Measurements from ENCODE around the gene ZFYVE28. TPM values are rescaled to one million over a fixed set of nuclear protein-coding genes. Genes with fewer than 3 reads are reported as not detected.

The ZFYVE28 gene
- total RNA-seq, 1 experiment from 2014 or later = 12.9 TPM

DNA sequence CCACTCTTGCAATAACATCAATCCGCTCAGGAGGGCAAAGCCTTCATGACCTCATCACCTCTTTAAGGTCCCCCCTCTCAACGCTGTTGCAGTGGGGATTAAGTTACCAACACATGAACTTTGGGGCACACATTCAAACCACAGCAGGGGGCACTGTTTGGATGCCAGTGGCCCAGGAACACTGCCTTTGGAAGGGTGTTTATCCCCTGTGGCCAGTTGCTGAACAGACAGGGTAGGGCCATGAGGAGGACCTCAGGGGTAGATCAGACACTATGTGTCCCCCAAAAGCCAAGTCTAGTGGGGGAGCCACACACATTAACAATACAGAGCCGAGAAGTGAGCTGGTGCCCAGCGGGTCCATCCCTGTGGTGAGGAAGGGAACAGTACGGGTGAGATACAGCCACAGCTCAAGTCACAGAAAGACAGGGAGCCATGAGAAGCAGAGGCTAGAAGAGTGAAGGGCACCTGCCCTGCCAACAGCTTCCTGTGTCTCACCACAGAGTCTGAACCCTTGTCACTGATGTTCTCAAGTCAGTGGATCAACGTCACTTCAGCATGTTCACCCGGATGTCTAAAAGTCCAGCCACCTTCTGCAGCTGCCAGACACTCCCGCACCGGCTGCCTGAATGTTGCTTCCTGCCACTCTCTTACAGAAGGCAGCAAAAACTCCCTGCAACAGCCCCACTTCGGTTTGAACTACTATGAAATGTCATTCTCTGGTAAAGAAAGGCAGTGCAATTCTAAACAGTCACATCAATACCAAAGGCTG is 136.7 kb downstream of the ZFYVE28 start:
- no peak overlapping the region for H3K4me2 ChIP-seq
- H4K20me1 ChIP-seq (ENCODE audit: insufficient read depth) = no peaks in the 10 kb centered on the region
- no peak overlapping the region for H2AFZ ChIP-seq
- no peak overlapping the region for H3K4me3 ChIP-seq
- H3K36me3 ChIP-seq (ENCODE audit: low read depth) = no peaks in the 10 kb centered on the region
- H3K27me3 ChIP-seq (ENCODE audit: insufficient read depth, low read depth) = peaks cover 31% of the 10 kb centered on the region
- no peak overlapping the region for H3K27ac ChIP-seq
- H3K4me1 ChIP-seq (replicated peaks; ENCODE audit: insufficient read depth) = no peaks in the 10 kb centered on the region
- no peaks in the 10 kb centered on the region for H3K9me3 ChIP-seq (ENCODE audit: insufficient read depth, low read depth)
- no peak for DNase-seq
- no peaks in the 10 kb centered on the region; the same call in 1 of the 2 replicates for H3F3A ChIP-seq (ENCODE audit: insufficient read depth, low read depth)
- H3K9me2 ChIP-seq (ENCODE audit: insufficient read depth) = no peaks in the 10 kb centered on the region
- H3K79me2 ChIP-seq (ENCODE audit: low read depth) = no peaks in the 10 kb centered on the region
- intact Hi-C loops (cut with micrococcal nuclease; ENCODE audit: unreplicated experiment) = no loop called here
- CTCF ChIA-PET = interaction anchor here (0.5 kb wide), 1 partner anchor 1037 kb away, joined by 4 read pairs; no protein-coding TSS in a partner anchor
- TF ChIP-seq, protein P1, sequence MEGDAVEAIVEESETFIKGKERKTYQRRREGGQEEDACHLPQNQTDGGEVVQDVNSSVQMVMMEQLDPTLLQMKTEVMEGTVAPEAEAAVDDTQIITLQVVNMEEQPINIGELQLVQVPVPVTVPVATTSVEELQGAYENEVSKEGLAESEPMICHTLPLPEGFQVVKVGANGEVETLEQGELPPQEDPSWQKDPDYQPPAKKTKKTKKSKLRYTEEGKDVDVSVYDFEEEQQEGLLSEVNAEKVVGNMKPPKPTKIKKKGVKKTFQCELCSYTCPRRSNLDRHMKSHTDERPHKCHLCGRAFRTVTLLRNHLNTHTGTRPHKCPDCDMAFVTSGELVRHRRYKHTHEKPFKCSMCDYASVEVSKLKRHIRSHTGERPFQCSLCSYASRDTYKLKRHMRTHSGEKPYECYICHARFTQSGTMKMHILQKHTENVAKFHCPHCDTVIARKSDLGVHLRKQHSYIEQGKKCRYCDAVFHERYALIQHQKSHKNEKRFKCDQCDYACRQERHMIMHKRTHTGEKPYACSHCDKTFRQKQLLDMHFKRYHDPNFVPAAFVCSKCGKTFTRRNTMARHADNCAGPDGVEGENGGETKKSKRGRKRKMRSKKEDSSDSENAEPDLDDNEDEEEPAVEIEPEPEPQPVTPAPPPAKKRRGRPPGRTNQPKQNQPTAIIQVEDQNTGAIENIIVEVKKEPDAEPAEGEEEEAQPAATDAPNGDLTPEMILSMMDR (conservative IDR thresholded peaks at IDR 0.05) = no peak
- TF ChIP-seq EZH2 (IDR thresholded peaks at IDR 0.05; ENCODE audit: low read depth) = no peak
- POLR2A ChIA-PET (ENCODE audit: unreplicated experiment) = no interaction called here
- no TSS peak for BruUV-seq (replicated peaks)

- Histone ChIP-seq H2AFZ (no peak overlapping the region), H3K27ac (no peak overlapping the region), H3K79me2 (ENCODE audit: low read depth) (no peaks in the 10 kb centered on the region), H3K4me3 (no peak overlapping the region), H4K20me1 (ENCODE audit: insufficient read depth) (no peaks in the 10 kb centered on the region), H3K4me1 (replicated peaks; ENCODE audit: insufficient read depth) (no peaks in the 10 kb centered on the region), H3K4me2 (no peak overlapping the region), H3K9me2 (ENCODE audit: insufficient read depth) (no peaks in the 10 kb centered on the region), H3K9me3 (ENCODE audit: insufficient read depth, low read depth) (no peaks in the 10 kb centered on the region), H3K27me3 (ENCODE audit: insufficient read depth, low read depth) (peaks cover 24% of the 10 kb centered on the region), H3K36me3 (ENCODE audit: low read depth) (no peaks in the 10 kb centered on the region), H3F3A (ENCODE audit: insufficient read depth, low read depth) (no peaks in the 10 kb centered on the region)
- DNase-seq = no peak
- intact Hi-C loops (cut with micrococcal nuclease; ENCODE audit: unreplicated experiment) = loop anchor here (1.0 kb wide), 1 partner anchor 161 kb away; no protein-coding TSS in a partner anchor
- BruUV-seq (replicated peaks) = no TSS peak
- CTCF ChIA-PET = no interaction called here
- POLR2A ChIA-PET (ENCODE audit: unreplicated experiment) = no interaction called here
- TF ChIP-seq, protein P1 (conservative IDR thresholded peaks at IDR 0.05) = no peak; the same call in 1 of the 2 replicates
- TF ChIP-seq EZH2 (IDR thresholded peaks at IDR 0.05; ENCODE audit: low read depth) = no peak
Observed at GRCh38 chr4:2280531-2281300, 137.7 kb downstream of the ZFYVE28 start.

GRCh38 chr4:2277956-2278355 is 140.5 kb downstream of the ZFYVE28 start:
- no peak for DNase-seq
- no peaks in the 10 kb centered on the region for H3K79me2 ChIP-seq (ENCODE audit: low read depth)
- POLR2A ChIA-PET (ENCODE audit: unreplicated experiment) = no interaction called here
- H3K4me3 ChIP-seq = no peak overlapping the region
- H3F3A ChIP-seq (ENCODE audit: insufficient read depth, low read depth) = no peaks in the 10 kb centered on the region
- CTCF ChIA-PET = no interaction called here
- no peaks in the 10 kb centered on the region for H3K9me2 ChIP-seq (ENCODE audit: insufficient read depth)
- no peak overlapping the region for H3K27ac ChIP-seq
- no peak overlapping the region for H3K4me2 ChIP-seq
- no peaks in the 10 kb centered on the region for H3K4me1 ChIP-seq (replicated peaks; ENCODE audit: insufficient read depth)
- intact Hi-C loops (cut with micrococcal nuclease; ENCODE audit: unreplicated experiment) = no loop called here
- peaks cover 22% of the 10 kb centered on the region for H3K27me3 ChIP-seq (ENCODE audit: insufficient read depth, low read depth)
- H3K9me3 ChIP-seq (ENCODE audit: insufficient read depth, low read depth) = no peaks in the 10 kb centered on the region
- TF ChIP-seq, protein P1 (conservative IDR thresholded peaks at IDR 0.05) = no peak
- no peaks in the 10 kb centered on the region for H4K20me1 ChIP-seq (ENCODE audit: insufficient read depth)
- no TSS peak for BruUV-seq (replicated peaks)
- H3K36me3 ChIP-seq (ENCODE audit: low read depth) = no peaks in the 10 kb centered on the region
- H2AFZ ChIP-seq = no peak overlapping the region
